Mesendoderm (in vitro differentiated cells): ENCODE results near the gene SPRED2.

Experiments
- DNase-seq: peaks from one replicate; pipeline ENCODE4 v3.0.0; 2013
- H2AK5ac ChIP-seq: 2 replicates; pipeline ENCODE4 v1.6.1; 2013; ENCODE audit warnings: low read length, inconsistent platforms
- H2BK120ac ChIP-seq: 2 replicates; pipeline ENCODE4 v1.6.1; 2013; ENCODE audit warnings: low read depth, mild to moderate bottlenecking, low read length, moderate library complexity, mixed read lengths
- H2BK15ac ChIP-seq: replicated peaks from 2 replicates; pipeline ENCODE4 v1.6.1; 2013; ENCODE audit warnings: low read depth, mild to moderate bottlenecking, moderate library complexity
- H2BK5ac ChIP-seq: 2 replicates; pipeline ENCODE4 v1.6.1; 2013; ENCODE audit warnings: low read length, inconsistent platforms
- H3K18ac ChIP-seq: 2 replicates; pipeline ENCODE4 v1.6.1; 2013; ENCODE audit warnings: mild to moderate bottlenecking, low read length, mixed read lengths
- H3K23ac ChIP-seq: one replicate; pipeline ENCODE4 v1.6.1; 2013; ENCODE audit warnings: low read length
- H3K27ac ChIP-seq: 2 replicates; pipeline ENCODE4 v1.5.1; 2013; ENCODE audit warnings: low read depth, mild to moderate bottlenecking, inconsistent platforms, low read length, moderate library complexity
- H3K27me3 ChIP-seq: 2 replicates; pipeline ENCODE4 v1.6.1; 2013; ENCODE audit warnings: low read length, control low read depth, mild to moderate bottlenecking, inconsistent platforms; ENCODE audit not compliant: insufficient read depth, poor library complexity
- H3K36me3 ChIP-seq: 2 replicates; pipeline ENCODE4 v1.6.1; 2013; ENCODE audit warnings: low read length, inconsistent platforms; ENCODE audit not compliant: control insufficient read depth, insufficient read depth
- H3K4ac ChIP-seq: one replicate; pipeline ENCODE4 v1.6.1; 2013; ENCODE audit warnings: low read depth, mild to moderate bottlenecking, low read length, moderate library complexity
- H3K4me1 ChIP-seq: 2 replicates; pipeline ENCODE4 v1.6.1; 2013; ENCODE audit warnings: low read depth, low read length, inconsistent platforms; ENCODE audit not compliant: control insufficient read depth
- H3K4me2 ChIP-seq: 2 replicates; pipeline ENCODE4 v1.6.1; 2013; ENCODE audit warnings: low read length
- H3K4me3 ChIP-seq: 2 replicates; pipeline ENCODE4 v1.5.1; 2013; ENCODE audit warnings: mild to moderate bottlenecking, low read length
- H3K56ac ChIP-seq: one replicate; pipeline ENCODE4 v1.6.1; 2013; ENCODE audit warnings: low read length
- H3K79me1 ChIP-seq: 2 replicates; pipeline ENCODE4 v1.6.1; 2013; ENCODE audit warnings: low read length, inconsistent platforms
- H3K79me2 ChIP-seq: 2 replicates; pipeline ENCODE4 v1.6.1; 2013; ENCODE audit warnings: mild to moderate bottlenecking, low read length; ENCODE audit not compliant: control insufficient read depth, insufficient read depth
- H3K9ac ChIP-seq: 2 replicates; pipeline ENCODE4 v1.6.1; 2013; ENCODE audit warnings: low read length, inconsistent platforms
- H4K5ac ChIP-seq: one replicate; pipeline ENCODE4 v1.6.1; 2013; ENCODE audit warnings: low read length
- H4K8ac ChIP-seq: one replicate; pipeline ENCODE4 v1.6.1; 2013; ENCODE audit warnings: low read depth, mild to moderate bottlenecking, control low read depth, low read length, moderate library complexity
- WGBS: extraction: QIAGEN DNeasy Blood & Tissue Kit; methylation state at CpG from one replicate; pipeline ENCODE4 v1.1.7; 2013; ENCODE audit warnings: low lambda C conversion rate, missing lambda C conversion rate; ENCODE audit not compliant: insufficient coverage; ENCODE audit errors: extremely low coverage; 5-methylcytosine and 5-hydroxymethylcytosine counted together

SPRED2 gene

GRCh38 chr2:65386344-65386743 is 46.1 kb downstream of the SPRED2 start:
- Histone ChIP-seq H3K36me3 (no peaks in the 10 kb centered on the region), H3K4me1 (peaks cover 6% of the 10 kb centered on the region), H2BK120ac (no peak overlapping the region), H3K23ac (no peak overlapping the region), H3K4ac (no peak overlapping the region), H4K8ac (no peak overlapping the region), H3K79me1 (peaks cover 16% of the 10 kb centered on the region), H3K27me3 (no peaks in the 10 kb centered on the region), H3K56ac (no peak overlapping the region), H2BK5ac (no peak overlapping the region), H3K4me2 (no peak overlapping the region), H2BK15ac (no peak overlapping the region), H3K79me2 (peaks cover 3% of the 10 kb centered on the region), H3K4me3 (no peak overlapping the region), H3K18ac (no peak overlapping the region), H3K27ac (no peak overlapping the region), H2AK5ac (no peak overlapping the region), H4K5ac (no peak overlapping the region), H3K9ac (no peak overlapping the region)
- no CpG with 5 or more reads among the region's 3 CpGs for WGBS
- DNase-seq: no peak

- Histone ChIP-seq H3K23ac (no peak overlapping the region), H2BK120ac (no peak overlapping the region), H2AK5ac (no peak overlapping the region), H2BK5ac (no peak overlapping the region), H3K36me3 (no peaks in the 10 kb centered on the region), H4K5ac (no peak overlapping the region), H3K27ac (no peak overlapping the region), H3K4me1 (peaks cover 4% of the 10 kb centered on the region), H3K56ac (no peak overlapping the region), H3K4me3 (no peak overlapping the region), H3K79me2 (peaks cover 3% of the 10 kb centered on the region), H3K4ac (no peak overlapping the region), H3K9ac (no peak overlapping the region), H3K79me1 (peaks cover 14% of the 10 kb centered on the region), H4K8ac (no peak overlapping the region), H3K18ac (no peak overlapping the region), H3K27me3 (no peaks in the 10 kb centered on the region), H2BK15ac (no peak overlapping the region), H3K4me2 (no peak overlapping the region)
- WGBS: no CpG with 5 or more reads among the region's 17 CpGs
- DNase-seq: no peak
These were observed 48.6 kb downstream of the SPRED2 start for GRCh38 chr2:65383541-65384488.

- Histone ChIP-seq H3K56ac (no peak overlapping the region), H3K27me3 (no peaks in the 10 kb centered on the region), H3K79me1 (peaks cover 11% of the 10 kb centered on the region), H4K5ac (no peak overlapping the region), H2BK15ac (no peak overlapping the region), H3K4me3 (no peak overlapping the region), H3K23ac (no peak overlapping the region), H4K8ac (no peak overlapping the region), H3K27ac (no peak overlapping the region), H2BK120ac (no peak overlapping the region), H3K36me3 (no peaks in the 10 kb centered on the region), H3K9ac (no peak overlapping the region), H3K4ac (no peak overlapping the region), H2BK5ac (no peak overlapping the region), H3K4me2 (no peak overlapping the region), H2AK5ac (no peak overlapping the region), H3K18ac (no peak overlapping the region), H3K4me1 (peaks cover under 1% of the 10 kb centered on the region), H3K79me2 (peaks cover 3% of the 10 kb centered on the region)
- no peak for DNase-seq
- WGBS: no CpG with 5 or more reads among the region's 20 CpGs
These were observed 49.5 kb downstream of the SPRED2 start for GRCh38 chr2:65382776-65383357.

- H4K8ac ChIP-seq: no peak overlapping the region
- no peak overlapping the region for H3K4me3 ChIP-seq
- H3K9ac ChIP-seq: no peak overlapping the region
- peaks cover 3% of the 10 kb centered on the region for H3K79me2 ChIP-seq
- H3K4me2 ChIP-seq: no peak overlapping the region
- H4K5ac ChIP-seq: no peak overlapping the region
- no peaks in the 10 kb centered on the region for H3K36me3 ChIP-seq
- H3K27me3 ChIP-seq: no peaks in the 10 kb centered on the region
- no peak overlapping the region for H2BK120ac ChIP-seq
- H3K23ac ChIP-seq: no peak overlapping the region
- no peak for DNase-seq
- WGBS: no CpG with 5 or more reads among the region's 1 CpG
- no peak overlapping the region for H2BK5ac ChIP-seq
- peaks cover 11% of the 10 kb centered on the region for H3K79me1 ChIP-seq
- no peak overlapping the region for H3K4ac ChIP-seq
- H3K27ac ChIP-seq: no peak overlapping the region
- no peak overlapping the region for H3K18ac ChIP-seq
- no peak overlapping the region for H3K56ac ChIP-seq
- H3K4me1 ChIP-seq: peaks cover 6% of the 10 kb centered on the region
- no peak overlapping the region for H2AK5ac ChIP-seq
- H2BK15ac ChIP-seq: no peak overlapping the region
These were observed 50.1 kb downstream of the SPRED2 start for GRCh38 chr2:65382323-65382722.

DNA sequence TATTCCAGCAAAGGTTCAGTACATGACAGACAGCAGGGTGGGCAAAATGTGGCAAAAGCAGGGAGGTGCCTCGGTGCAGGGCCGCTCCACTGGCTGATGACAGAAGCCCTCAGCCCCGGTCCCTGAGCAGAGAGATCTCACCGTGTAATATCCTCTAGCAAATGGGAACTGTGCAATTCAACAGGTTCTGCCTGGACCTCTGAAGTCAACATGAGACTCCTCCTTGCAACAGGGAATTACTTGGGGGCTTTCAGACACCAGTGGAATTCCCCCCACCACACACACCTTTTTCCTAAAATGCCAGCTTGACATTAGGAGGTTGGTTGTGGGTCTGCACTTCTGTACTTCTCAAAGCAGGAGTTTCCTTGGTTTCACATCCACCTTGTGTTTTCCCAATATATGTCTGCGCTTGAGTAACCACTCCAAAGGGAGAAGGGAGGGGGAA is 50.8 kb downstream of the SPRED2 start:
- H4K5ac ChIP-seq: no peak overlapping the region
- no peak overlapping the region for H2BK15ac ChIP-seq
- no CpG with 5 or more reads among the region's 5 CpGs for WGBS
- no peak overlapping the region for H3K9ac ChIP-seq
- H3K56ac ChIP-seq: no peak overlapping the region
- peaks cover 3% of the 10 kb centered on the region for H3K79me2 ChIP-seq
- no peaks in the 10 kb centered on the region for H3K27me3 ChIP-seq
- H3K23ac ChIP-seq: no peak overlapping the region
- H3K4me3 ChIP-seq: no peak overlapping the region
- H2BK120ac ChIP-seq: no peak overlapping the region
- no peak overlapping the region for H3K27ac ChIP-seq
- H3K18ac ChIP-seq: no peak overlapping the region
- no peak overlapping the region for H4K8ac ChIP-seq
- no peaks in the 10 kb centered on the region for H3K36me3 ChIP-seq
- no peak for DNase-seq
- H2AK5ac ChIP-seq: no peak overlapping the region
- H3K79me1 ChIP-seq: peaks cover 9% of the 10 kb centered on the region
- H3K4ac ChIP-seq: no peak overlapping the region
- no peak overlapping the region for H3K4me2 ChIP-seq
- H2BK5ac ChIP-seq: no peak overlapping the region
- peaks cover 7% of the 10 kb centered on the region for H3K4me1 ChIP-seq
